Fibroblast of skin of left biceps (primary cell): ENCODE results near the gene KNL1.
"Not testable (repeated sequence)": the region's sequence is repeated elsewhere in the genome, so short reads cannot be mapped to it uniquely, and the experiment has no call there.

Experiments used
- DNase-seq, 2 experiments: peaks; one replicate each; pipeline ENCODE4 v3.0.0-alpha.2; 2013; ENCODE audit warnings: low read depth in 2 of 2

KNL1 gene

GRCh38 chr15:40664909-40665308 lies 70.9 kb downstream of the KNL1 start:
- DNase-seq, result no peak

- DNase-seq, result not testable (repeated sequence)
Measured at GRCh38 chr15:40676290-40676689, 82.2 kb downstream of the KNL1 start.

GRCh38 chr15:40676906-40677305 lies 82.9 kb downstream of the KNL1 start:
- not testable (repeated sequence) for DNase-seq

DNA sequence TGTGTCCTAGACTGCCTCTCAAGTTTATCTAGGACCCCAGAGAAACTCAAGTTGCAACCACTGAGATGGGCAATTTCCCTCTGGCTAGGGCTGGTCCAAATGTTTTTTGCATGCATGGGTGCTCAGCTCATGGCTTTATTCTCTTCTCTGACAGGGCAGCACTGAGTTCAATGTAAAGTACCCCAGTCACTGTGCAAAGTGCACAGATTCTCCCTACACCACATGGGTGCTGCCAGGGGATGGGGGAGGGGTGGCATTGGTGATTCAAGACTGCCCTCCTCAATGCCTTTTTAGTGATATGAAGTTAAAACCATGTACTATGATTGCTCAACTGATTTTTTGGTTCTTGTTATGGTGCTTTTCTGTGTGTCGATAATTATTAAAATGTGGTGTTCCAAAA lies 86.1 kb downstream of the KNL1 start:
- no peak for DNase-seq

DNA sequence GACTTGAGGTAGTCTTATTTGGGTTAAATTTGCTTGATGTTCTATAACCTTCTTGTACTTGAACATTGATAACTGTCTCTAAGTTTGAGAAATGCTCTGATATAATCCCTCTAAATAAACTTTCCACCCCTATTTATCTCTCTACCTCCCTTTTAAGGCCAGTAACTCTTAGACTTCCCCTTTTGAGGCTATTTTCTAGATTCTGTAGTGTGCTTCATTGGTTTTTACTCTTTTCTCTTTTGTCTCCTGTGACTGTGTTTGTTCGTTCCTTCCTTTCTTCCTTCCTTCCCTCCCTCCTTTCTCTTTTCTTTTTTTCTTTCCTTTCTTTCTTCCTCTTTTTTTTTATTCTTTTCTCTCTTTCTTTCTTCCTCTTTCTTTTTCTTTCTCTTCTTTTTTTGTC lies 86.9 kb downstream of the KNL1 start:
- not testable (repeated sequence) for DNase-seq

DNA sequence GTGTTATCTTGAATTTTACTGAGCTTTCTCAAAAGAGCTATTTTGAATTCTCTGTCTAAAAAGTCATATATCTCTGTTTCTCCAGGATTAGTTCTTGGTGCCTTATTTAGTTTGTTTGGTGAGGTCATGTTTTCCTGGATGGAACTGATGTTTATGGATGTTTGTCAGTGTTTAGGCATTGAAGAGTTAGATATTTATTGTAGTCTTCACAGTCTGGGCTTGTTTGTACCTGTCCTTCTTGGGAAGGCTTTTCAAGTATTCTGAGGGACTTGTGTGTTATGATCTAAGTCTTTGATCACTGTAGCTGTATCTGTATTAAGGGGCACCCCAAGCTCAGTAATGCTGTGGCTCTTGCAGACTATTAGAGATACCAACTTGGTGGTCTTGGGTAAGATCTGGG lies 90.3 kb downstream of the KNL1 start:
- DNase-seq, result no peak

- DNase-seq, result no peak
Measured at GRCh38 chr15:40685376-40685775, 91.3 kb downstream of the KNL1 start.

DNA sequence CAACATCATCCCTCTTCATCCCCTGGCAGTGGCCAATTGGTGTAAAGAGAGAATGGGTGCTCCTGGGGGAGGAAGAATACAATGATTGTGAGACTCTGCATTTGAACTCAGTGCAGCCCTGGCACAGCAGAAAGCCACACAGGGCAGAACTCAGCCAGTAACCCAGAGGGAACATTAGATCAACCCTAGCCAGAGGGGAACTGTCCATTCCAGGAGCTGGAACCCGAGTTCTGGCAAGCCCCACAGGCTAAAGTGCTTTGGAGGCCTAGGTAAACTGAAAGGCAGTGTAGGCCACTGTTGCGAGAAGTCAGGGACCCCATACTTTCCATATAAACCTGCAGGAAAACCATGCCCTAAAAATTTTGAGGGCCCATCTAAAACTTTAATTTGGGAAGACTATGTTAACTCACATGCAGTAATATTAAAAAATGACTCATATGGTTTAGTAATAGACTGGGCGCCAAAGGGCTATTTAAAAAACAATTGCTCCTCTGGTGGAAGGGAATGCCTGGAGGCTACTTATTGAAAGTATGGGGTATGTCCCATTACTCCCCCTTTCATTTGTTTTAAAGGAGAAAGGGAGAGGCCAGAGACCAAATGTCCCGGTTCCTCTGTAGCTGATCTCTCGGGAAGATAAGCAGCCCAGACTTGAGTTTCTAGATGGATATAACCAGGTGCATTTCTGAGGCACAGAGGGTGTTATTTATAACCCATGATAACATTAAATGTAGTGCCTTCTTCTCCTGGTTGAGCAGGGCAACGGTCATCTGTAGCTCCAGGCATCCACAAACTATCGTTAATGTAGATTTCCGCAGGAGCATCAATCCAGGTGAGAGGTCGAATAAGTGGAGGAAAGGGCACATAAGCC lies 95.1 kb downstream of the KNL1 start:
- DNase-seq, result no peak

DNA sequence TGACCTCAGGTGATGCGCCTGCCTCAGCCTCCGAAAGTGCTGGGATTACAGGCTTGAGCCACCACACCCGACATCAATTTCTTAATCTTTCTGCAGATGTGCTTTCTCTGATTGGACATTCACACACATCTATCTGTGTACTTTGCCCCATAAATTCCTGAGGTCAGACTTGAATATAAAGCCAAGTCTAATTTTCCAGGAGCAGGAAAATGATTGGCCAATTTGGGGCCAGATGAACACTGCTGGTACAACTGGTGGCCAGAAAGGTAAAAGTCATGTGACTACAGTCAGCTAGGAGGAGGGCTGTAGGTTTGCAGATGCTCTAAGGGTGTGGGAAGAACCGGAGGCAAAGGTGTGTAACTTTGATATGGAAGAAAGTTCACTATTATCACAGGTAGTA lies 97.7 kb downstream of the KNL1 start:
- DNase-seq, result no peak

- no peak for DNase-seq
Measured at GRCh38 chr15:40693904-40694687, 100.0 kb downstream of the KNL1 start.

- peak; percentile 79 to 84 for DNase-seq
Measured at GRCh38 chr15:40694688-40695468, 100.8 kb downstream of the KNL1 start, which contains the start of gene RAD51. TSS of gene RAD51 (plus strand) at chr15:40695174. CDS start at chr15:40698759, 3,585 bp downstream.

DNA sequence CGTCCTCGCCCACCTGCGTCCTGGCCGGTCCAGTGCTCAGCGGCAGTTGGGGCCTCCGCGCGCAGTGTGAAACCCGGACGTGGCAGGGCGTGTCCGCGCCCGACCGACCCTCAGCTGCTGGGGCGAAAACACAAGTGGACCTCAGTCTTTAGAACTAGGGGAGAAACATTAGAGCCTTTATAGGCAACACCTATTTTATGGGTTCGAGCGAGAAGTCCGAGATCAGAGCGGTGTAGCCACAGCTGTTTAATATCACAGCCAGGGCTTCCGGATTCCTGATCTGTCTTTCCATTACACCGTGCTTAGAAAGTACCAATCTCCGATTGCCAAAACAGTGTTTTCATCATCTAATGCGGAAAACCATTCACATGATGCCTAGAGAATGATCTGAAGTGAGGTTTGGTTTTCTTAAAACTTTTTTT lies 101.4 kb downstream of the KNL1 start:
- DNase-seq, result no peak

GRCh38 chr15:40696228-40696627 lies 102.2 kb downstream of the KNL1 start:
- no peak for DNase-seq

DNA sequence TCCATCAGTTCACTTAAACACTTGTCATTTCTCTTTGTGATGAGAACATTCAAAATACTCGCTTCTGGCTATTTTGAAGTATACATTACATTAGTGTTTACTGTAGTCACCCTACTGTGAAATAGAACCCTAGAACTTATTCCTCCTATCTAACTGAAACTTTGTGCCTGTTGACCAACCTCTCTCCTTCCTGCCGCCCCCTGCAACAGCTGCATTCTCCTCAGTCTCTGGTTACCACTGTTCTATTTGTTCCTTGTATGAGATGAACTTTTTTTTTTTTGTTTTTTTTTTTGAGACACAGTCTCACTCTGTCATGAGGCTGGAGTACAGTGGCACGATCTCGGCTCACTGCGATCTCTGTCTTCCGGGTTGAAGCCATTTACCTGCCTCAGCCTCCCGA lies 103.9 kb downstream of the KNL1 start:
- DNase-seq, result no peak

GRCh38 chr15:40702077-40702476 lies 108.0 kb downstream of the KNL1 start:
- no peak for DNase-seq

DNA sequence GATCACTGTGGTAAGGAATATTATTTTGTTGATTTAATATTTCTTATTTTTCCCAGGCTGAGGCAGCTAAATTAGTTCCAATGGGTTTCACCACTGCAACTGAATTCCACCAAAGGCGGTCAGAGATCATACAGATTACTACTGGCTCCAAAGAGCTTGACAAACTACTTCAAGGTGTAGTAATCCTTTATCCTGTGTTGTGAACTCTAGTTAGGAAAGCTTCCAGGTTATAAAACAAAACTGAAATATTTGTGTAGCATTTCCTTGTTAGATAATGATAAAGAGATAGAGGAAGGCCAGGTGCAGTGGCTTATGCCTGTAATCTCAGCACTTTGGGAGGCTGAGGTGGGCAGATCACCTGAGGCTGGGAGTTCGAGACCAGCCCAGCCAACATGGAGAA lies 112.1 kb downstream of the KNL1 start:
- no peak for DNase-seq
